Measurements from ENCODE around the gene GGT7.
"Not testable (repeated sequence)": the region's sequence is repeated elsewhere in the genome, so short reads cannot be mapped to it uniquely, and the experiment has no call there.

Gene GGT7

DNA sequence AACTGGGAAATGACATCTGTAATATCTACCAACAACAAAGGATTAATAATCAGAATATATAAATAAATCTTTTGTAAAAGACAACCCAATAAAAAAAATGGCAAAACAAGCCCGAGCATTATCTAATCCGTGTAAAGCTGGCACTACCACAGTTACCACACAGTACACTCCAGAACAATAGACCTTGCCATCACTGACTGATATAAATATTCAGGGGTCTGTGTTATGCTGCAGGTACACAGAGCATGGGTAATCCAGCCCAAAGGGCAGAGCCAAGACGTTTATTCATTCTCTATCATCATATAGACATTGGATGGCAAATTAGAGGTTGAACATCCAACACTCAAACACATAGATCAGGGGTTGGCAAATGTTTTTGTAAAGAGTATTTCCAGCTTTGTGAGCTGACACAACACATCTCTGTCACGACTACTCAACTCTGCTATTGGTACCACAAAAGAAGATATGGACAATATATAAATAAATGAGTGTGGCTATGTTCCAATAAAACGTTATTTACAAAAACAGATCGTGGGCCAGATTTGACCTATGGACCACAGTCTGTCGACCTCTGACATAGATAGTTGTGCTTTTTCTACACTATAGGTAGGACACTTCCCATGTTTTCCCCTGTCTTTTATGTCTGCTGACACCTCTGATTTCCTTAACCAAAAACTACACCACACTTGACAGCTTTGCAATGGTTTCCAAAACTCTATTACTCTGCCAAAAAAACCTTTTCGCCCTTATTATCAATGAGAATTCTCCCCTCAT lies 51.7 kb downstream of the GGT7 start:
- no peak overlapping the region for H3K27ac ChIP-seq (ENCODE audit: low read depth, low read length, severe bottlenecking)
- H3K4me3 ChIP-seq (ENCODE audit: extremely low read depth, insufficient read depth, low read length, poor library complexity, severe bottlenecking) = no peak overlapping the region
- no peaks in the 10 kb centered on the region for H3K9me3 ChIP-seq (ENCODE audit: control insufficient read depth, low read length)
- 79 to 82% methylated on average over 3 to 4 of the region's 8 CpGs for WGBS, 2 experiments (ENCODE audit: insufficient coverage in 2 of 2)
- no peaks in the 10 kb centered on the region for H3K4me1 ChIP-seq (ENCODE audit: control insufficient read depth, insufficient read depth, low read length, poor library complexity, severe bottlenecking)
- peaks cover 13% of the 10 kb centered on the region for H3K36me3 ChIP-seq (ENCODE audit: control insufficient read depth, insufficient read depth, low read length)

DNA sequence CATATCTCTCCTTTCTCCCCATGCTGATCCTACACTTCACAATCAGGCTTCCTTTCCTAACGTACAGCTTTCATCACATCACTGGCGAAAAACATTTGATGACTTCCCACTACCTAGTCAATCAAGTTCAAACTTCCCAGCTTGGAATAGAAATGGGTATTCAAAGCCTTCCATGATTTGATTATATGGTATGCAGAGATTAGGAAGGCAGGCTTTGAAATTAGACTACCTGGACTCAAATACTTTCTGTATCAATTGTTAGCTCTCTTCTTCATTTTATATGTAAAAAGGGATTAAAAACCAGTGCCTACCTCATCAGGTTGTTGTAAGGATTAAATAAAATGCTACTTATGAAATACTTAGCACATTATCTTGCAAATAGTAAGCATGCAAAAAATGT lies 54.9 kb downstream of the GGT7 start:
- no peak overlapping the region for H3K4me3 ChIP-seq (ENCODE audit: extremely low read depth, insufficient read depth, low read length, poor library complexity, severe bottlenecking)
- no peaks in the 10 kb centered on the region for H3K4me1 ChIP-seq (ENCODE audit: control insufficient read depth, insufficient read depth, low read length, poor library complexity, severe bottlenecking)
- H3K9me3 ChIP-seq (ENCODE audit: control insufficient read depth, low read length) = no peaks in the 10 kb centered on the region
- WGBS, 2 experiments (ENCODE audit: insufficient coverage in 2 of 2) = 80% methylated on average over 1 of the region's 2 CpGs; no CpG with 5 or more reads in 1 of the 2 experiments
- peaks cover 14% of the 10 kb centered on the region for H3K36me3 ChIP-seq (ENCODE audit: control insufficient read depth, insufficient read depth, low read length)
- no peak overlapping the region for H3K27ac ChIP-seq (ENCODE audit: low read depth, low read length, severe bottlenecking)

DNA sequence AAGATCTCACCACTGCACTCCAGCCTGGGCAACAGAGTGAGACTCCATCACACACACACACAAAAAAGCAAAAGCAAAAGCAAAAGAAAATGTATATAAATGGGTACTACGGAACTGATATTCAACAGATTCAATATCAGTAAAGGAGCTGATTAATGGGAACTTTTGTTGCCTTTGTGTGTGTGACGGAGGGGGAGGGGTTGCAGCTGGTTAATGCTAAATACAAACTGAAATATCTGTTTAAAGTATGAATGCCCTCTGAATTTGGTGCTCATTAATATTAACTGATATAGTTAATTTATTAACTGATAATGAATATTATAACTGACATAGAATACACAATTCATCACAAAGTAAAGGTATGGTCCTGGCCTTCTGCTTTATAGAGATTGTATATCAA lies 55.6 kb downstream of the GGT7 start:
- no CpG with 5 or more reads among the region's 2 CpGs for WGBS, 2 experiments (ENCODE audit: insufficient coverage in 2 of 2)

DNA sequence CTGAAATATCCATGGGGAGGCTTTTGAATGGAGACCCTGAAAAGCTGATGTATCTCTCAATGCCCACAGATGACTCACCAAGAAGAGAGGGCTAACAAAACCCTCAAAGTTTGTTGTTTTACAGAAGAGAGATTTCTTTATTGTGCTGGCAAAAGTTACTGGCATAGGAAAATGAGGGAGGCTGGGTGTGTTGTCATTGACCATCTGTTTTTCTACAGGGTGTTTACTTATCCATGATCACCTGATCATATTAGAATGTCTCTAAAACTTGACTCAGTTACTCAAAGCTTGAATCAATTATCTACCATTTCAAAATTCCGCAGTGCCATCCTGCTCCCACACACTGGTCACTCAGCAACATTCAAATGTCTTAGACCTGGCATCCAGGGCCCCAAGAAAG lies 57.0 kb downstream of the GGT7 start:
- Histone ChIP-seq H3K4me1 (ENCODE audit: control insufficient read depth, insufficient read depth, low read length, poor library complexity, severe bottlenecking) (no peaks in the 10 kb centered on the region), H3K4me3 (ENCODE audit: extremely low read depth, insufficient read depth, low read length, poor library complexity, severe bottlenecking) (no peak overlapping the region), H3K9me3 (ENCODE audit: control insufficient read depth, low read length) (no peaks in the 10 kb centered on the region), H3K27ac (ENCODE audit: low read depth, low read length, severe bottlenecking) (no peak overlapping the region), H3K36me3 (ENCODE audit: control insufficient read depth, insufficient read depth, low read length) (peaks cover 14% of the 10 kb centered on the region)
- WGBS, 2 experiments (ENCODE audit: insufficient coverage in 2 of 2) = 93 to 100% methylated on average over 1 of the region's 1 CpG

More for the DNA sequence above, 55.6 kb downstream of the GGT7 start:
- no peak overlapping the region for H3K27ac ChIP-seq (ENCODE audit: low read depth, low read length, severe bottlenecking)
- peaks cover 14% of the 10 kb centered on the region for H3K36me3 ChIP-seq (ENCODE audit: control insufficient read depth, insufficient read depth, low read length)
- H3K4me3 ChIP-seq (ENCODE audit: extremely low read depth, insufficient read depth, low read length, poor library complexity, severe bottlenecking) = no peak overlapping the region
- H3K9me3 ChIP-seq (ENCODE audit: control insufficient read depth, low read length) = no peaks in the 10 kb centered on the region
- H3K4me1 ChIP-seq (ENCODE audit: control insufficient read depth, insufficient read depth, low read length, poor library complexity, severe bottlenecking) = no peaks in the 10 kb centered on the region

DNA sequence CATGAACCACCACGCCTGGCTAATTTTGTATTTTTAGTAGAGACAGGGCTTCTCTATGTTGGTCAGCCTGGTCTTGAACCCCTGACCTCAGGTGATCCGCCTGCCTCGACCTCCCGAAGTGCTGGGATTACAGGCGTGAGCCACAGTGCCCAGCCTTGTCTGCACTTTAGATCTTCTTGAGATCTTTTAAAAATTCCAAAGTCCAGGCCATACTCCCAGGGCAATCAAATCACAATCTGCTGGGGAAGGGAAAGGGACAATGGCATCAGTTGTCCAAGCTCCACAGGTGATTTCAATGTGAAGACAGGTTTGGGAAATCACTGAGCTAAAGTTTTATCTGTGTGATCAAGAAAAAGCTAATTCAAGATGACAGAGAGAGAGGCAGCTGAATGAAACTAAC lies 64.1 kb downstream of the GGT7 start:
- H3K27ac ChIP-seq (ENCODE audit: low read depth, low read length, severe bottlenecking) = no peak overlapping the region
- H3K4me1 ChIP-seq (ENCODE audit: control insufficient read depth, insufficient read depth, low read length, poor library complexity, severe bottlenecking) = no peaks in the 10 kb centered on the region
- WGBS, 2 experiments (ENCODE audit: insufficient coverage in 2 of 2) = 95 to 96% methylated on average over 5 of the region's 5 CpGs
- no peak overlapping the region for H3K4me3 ChIP-seq (ENCODE audit: extremely low read depth, insufficient read depth, low read length, poor library complexity, severe bottlenecking)
- H3K9me3 ChIP-seq (ENCODE audit: control insufficient read depth, low read length) = no peaks in the 10 kb centered on the region
- H3K36me3 ChIP-seq (ENCODE audit: control insufficient read depth, insufficient read depth, low read length) = peaks cover 13% of the 10 kb centered on the region

DNA sequence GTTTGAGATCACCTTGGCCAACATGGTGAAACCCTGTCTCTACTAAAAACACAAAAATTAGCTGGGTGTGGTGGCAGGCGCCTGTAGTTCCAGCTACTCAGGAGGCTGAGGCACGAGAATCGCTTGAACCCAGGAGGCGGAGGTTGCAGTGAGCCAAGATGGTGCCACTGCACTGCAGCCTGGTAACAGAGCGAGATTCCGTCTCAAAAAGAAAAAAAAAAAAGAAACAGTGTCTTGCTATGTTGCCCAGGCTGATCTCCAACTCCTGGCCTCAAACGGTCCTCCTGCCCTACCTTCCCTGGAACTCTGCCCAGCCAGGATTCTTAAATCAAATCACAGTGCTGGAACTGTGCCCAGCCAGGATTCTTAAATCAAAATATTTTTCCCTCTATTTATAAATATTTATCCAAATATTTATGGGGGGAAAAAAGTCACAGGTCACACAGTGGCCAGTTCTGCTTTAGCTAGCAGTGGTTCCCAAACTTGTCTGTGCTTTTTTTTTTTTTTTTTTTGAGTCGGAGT lies 64.7 kb downstream of the GGT7 start:
- WGBS, 2 experiments (ENCODE audit: insufficient coverage in 2 of 2) = 87 to 98% methylated on average over 6 to 7 of the region's 8 CpGs
- H3K4me3 ChIP-seq (ENCODE audit: extremely low read depth, insufficient read depth, low read length, poor library complexity, severe bottlenecking); H3K9me3 ChIP-seq (ENCODE audit: control insufficient read depth, low read length); H3K4me1 ChIP-seq (ENCODE audit: control insufficient read depth, insufficient read depth, low read length, poor library complexity, severe bottlenecking); H3K27ac ChIP-seq (ENCODE audit: low read depth, low read length, severe bottlenecking): not testable (repeated sequence)
- peaks cover 15% of the 10 kb centered on the region for H3K36me3 ChIP-seq (ENCODE audit: control insufficient read depth, insufficient read depth, low read length)

DNA sequence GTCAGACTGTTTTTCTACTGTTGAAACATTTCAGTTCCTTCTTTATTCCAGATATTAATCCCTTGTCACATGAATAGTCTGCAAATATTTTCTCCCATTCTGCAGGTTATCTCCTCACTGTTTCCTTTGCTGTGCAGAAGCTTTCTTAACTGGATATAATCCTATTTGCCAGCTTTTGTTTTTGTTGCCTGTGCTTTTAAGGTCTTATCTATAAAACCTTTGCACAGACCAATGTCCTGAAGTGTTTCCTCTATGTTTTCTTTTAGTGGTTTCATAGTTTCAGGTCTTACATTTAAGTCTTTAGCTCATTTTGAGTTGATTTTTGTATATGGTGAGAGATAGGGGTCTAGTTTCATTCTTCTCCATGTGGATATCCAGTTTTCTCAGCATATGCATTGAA lies 66.4 kb downstream of the GGT7 start:
- peaks cover 15% of the 10 kb centered on the region for H3K36me3 ChIP-seq (ENCODE audit: control insufficient read depth, insufficient read depth, low read length)
- no peak overlapping the region for H3K4me3 ChIP-seq (ENCODE audit: extremely low read depth, insufficient read depth, low read length, poor library complexity, severe bottlenecking)
- no peaks in the 10 kb centered on the region for H3K4me1 ChIP-seq (ENCODE audit: control insufficient read depth, insufficient read depth, low read length, poor library complexity, severe bottlenecking)
- H3K9me3 ChIP-seq (ENCODE audit: control insufficient read depth, low read length) = no peaks in the 10 kb centered on the region
- no peak overlapping the region for H3K27ac ChIP-seq (ENCODE audit: low read depth, low read length, severe bottlenecking)

DNA sequence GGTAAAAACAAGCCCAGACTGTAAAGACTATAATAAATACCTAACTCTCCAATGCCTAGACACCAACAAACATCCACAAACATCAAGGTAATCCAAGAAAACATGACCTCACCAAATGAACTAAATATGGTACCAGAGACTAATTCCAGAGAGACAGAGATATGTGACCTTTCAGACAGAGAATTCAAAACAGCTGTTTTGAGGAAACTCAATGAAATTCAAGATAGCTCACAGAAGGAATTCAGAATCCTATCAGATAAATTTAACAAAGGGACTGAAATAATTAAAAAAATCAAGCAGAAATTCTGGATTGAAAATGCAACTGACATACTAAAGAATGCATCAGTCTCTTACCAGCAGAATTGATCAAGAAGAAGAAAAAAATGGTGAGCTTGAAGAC lies 73.8 kb downstream of the GGT7 start:
- Histone ChIP-seq H3K9me3 (ENCODE audit: control insufficient read depth, low read length) (no peaks in the 10 kb centered on the region), H3K27ac (ENCODE audit: low read depth, low read length, severe bottlenecking) (no peak overlapping the region), H3K4me3 (ENCODE audit: extremely low read depth, insufficient read depth, low read length, poor library complexity, severe bottlenecking) (no peak overlapping the region), H3K36me3 (ENCODE audit: control insufficient read depth, insufficient read depth, low read length) (peaks cover 12% of the 10 kb centered on the region), H3K4me1 (ENCODE audit: control insufficient read depth, insufficient read depth, low read length, poor library complexity, severe bottlenecking) (no peaks in the 10 kb centered on the region)

DNA sequence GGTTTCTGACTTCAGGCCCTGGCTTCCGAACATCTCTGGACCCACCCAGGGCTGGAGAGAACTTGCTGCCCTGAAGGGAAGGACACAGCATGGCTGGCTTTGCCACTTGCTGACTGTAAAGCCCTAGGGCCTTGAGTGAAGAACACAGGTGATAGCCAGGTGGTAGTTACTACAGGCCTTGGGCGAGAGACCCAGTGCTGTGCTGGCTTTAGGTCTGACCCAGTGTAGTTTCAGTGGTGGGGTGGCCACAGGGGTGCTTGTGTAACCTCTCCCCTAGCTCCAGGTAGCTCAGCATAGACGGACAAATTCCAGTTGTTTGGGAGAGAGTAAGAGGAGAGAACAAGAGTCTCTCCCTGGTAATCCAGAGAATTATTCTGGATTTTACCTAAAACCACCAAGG lies 74.3 kb downstream of the GGT7 start:
- 100% methylated on average over 2 of the region's 3 CpGs for WGBS, 2 experiments (ENCODE audit: insufficient coverage in 2 of 2)
- no peaks in the 10 kb centered on the region for H3K4me1 ChIP-seq (ENCODE audit: control insufficient read depth, insufficient read depth, low read length, poor library complexity, severe bottlenecking)

DNA sequence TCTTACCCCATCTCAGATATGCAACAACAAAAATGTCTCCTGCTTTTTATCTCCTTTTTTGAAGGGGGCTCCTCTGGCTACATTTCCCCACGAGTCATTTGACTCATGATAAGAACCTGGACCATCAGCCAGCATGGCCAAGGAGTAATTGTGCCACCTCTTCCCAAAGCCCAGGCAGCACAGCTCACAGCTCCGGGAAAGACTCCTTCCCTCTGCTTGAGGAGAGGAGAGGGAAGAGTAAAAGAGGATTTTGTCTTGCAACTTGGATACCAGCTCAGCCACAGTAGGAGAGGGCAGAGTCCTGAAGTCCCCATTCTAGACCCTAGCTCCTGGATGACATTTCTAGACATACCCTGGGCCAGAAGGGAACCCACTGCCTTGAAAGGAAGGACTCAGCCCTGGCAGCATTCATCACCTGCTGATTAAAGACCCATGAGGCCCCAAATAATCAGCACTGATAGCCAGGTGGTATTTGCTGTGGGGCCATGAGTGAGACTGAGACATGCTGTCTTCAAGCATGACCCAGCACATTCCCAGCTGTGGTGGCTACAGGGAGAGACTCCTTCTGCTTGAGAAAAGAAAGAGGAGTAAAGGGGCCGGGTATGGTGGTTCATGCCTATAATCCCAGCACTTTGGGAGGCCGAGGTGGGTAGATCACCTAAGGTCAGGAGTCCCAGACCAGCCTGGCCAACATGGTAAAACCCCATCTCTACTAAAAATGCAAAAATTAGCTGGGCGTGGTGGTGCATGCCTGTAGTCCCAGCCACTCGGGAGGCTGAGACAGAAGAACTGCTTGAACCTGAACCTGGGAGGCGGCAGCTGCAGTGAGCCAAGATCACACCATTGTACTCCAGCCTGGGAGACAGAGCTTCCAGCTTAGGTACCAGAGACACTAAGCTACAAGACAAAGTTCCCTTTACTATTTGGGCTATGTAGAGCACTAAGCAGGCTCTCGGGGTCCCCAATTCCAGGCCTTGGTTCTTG lies 75.4 kb downstream of the GGT7 start:
- no peaks in the 10 kb centered on the region for H3K9me3 ChIP-seq (ENCODE audit: control insufficient read depth, low read length)
- H3K4me1 ChIP-seq (ENCODE audit: control insufficient read depth, insufficient read depth, low read length, poor library complexity, severe bottlenecking) = no peaks in the 10 kb centered on the region
- 91 to 98% methylated on average over 5 to 7 of the region's 8 CpGs for WGBS, 2 experiments (ENCODE audit: insufficient coverage in 2 of 2)
- H3K27ac ChIP-seq (ENCODE audit: low read depth, low read length, severe bottlenecking) = no peak overlapping the region
- H3K36me3 ChIP-seq (ENCODE audit: control insufficient read depth, insufficient read depth, low read length) = peaks cover 7% of the 10 kb centered on the region
- no peak overlapping the region for H3K4me3 ChIP-seq (ENCODE audit: extremely low read depth, insufficient read depth, low read length, poor library complexity, severe bottlenecking)

More for the DNA sequence above, 74.3 kb downstream of the GGT7 start:
- Histone ChIP-seq H3K4me3 (ENCODE audit: extremely low read depth, insufficient read depth, low read length, poor library complexity, severe bottlenecking) (no peak overlapping the region), H3K27ac (ENCODE audit: low read depth, low read length, severe bottlenecking) (no peak overlapping the region), H3K36me3 (ENCODE audit: control insufficient read depth, insufficient read depth, low read length) (peaks cover 10% of the 10 kb centered on the region), H3K9me3 (ENCODE audit: control insufficient read depth, low read length) (no peaks in the 10 kb centered on the region)

All from mesodermal cell (in vitro differentiated cells).